BE2C (cell line): Measurements from ENCODE around the gene GPC2.
"Not testable (repeated sequence)": the region's sequence is repeated elsewhere in the genome, so short reads cannot be mapped to it uniquely, and the experiment has no call there.

Experiments used
- DNase-seq: peaks from one replicate; pipeline ENCODE4 v3.0.0-alpha.2; 2020
- H3K27me3 ChIP-seq: fragments of 250-450 bp; sonication (Bioruptor Pico); 2 replicates; pipeline ENCODE4 v1.5.1; 2020; ENCODE audit warnings: mild to moderate bottlenecking
- H3K36me3 ChIP-seq: fragments of 250-450 bp; sonication (Bioruptor Pico); 2 replicates; pipeline ENCODE4 v1.5.1; 2020; ENCODE audit warnings: mild to moderate bottlenecking
- H3K4me1 ChIP-seq: fragments of 250-450 bp; sonication (Bioruptor Pico); 2 replicates; pipeline ENCODE4 v1.5.1; 2020
- H3K4me3 ChIP-seq: 2 replicates; pipeline ENCODE4 v1.5.1; 2011; ENCODE audit warnings: low read depth, low read length
- H3K9me3 ChIP-seq: fragments of 250-450 bp; sonication (Bioruptor Pico); 2 replicates; pipeline ENCODE4 v1.5.1; 2020
- CTCF ChIP-seq: IDR thresholded peaks from 2 replicates; pipeline ENCODE4 v1.5.1; 2012; ENCODE audit warnings: mild to moderate bottlenecking, low read depth, low read length

The GPC2 gene

GRCh38 chr7:100190048-100190711 is 13.0 kb upstream of the GPC2 start:
- peak; percentile 51 for TF ChIP-seq CTCF
- H3K27me3 ChIP-seq = no peaks in the 10 kb centered on the region
- H3K36me3 ChIP-seq = no peaks in the 10 kb centered on the region
- DNase-seq = no peak
- H3K4me3 ChIP-seq = no peak overlapping the region
- H3K9me3 ChIP-seq = no peaks in the 10 kb centered on the region
- H3K4me1 ChIP-seq = no peaks in the 10 kb centered on the region

GRCh38 chr7:100189061-100189460 is 11.9 kb upstream of the GPC2 start:
- Histone ChIP-seq H3K9me3 (no peaks in the 10 kb centered on the region), H3K4me1 (no peaks in the 10 kb centered on the region), H3K4me3 (no peak overlapping the region), H3K27me3 (no peaks in the 10 kb centered on the region), H3K36me3 (no peaks in the 10 kb centered on the region)
- no peak for DNase-seq
- peak; percentile 25 for TF ChIP-seq CTCF

DNA sequence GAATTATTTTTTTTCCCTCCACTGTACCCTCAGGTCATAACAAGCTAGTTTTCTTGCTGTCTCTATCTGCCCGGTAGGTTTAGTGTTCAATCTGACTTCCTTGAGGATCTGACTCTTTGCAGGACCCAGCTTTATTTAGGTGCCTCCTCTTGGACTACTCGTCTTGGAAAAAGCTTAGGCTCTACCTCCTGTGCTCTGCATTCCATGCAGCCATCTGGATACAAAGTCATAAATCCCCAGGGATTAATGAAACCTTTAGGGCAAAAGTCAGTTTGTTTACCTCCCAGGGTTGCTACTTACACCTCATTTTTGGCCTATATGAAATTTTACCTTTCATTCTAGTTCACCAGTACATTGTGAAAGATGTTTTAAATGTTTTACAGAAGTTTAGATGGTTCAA is 8.5 kb upstream of the GPC2 start:
- H3K27me3 ChIP-seq = no peaks in the 10 kb centered on the region
- no peak for DNase-seq
- H3K9me3 ChIP-seq = no peaks in the 10 kb centered on the region
- H3K4me3 ChIP-seq = no peak overlapping the region
- no peaks in the 10 kb centered on the region for H3K4me1 ChIP-seq
- H3K36me3 ChIP-seq = no peaks in the 10 kb centered on the region
- no peak for TF ChIP-seq CTCF

- H3K27me3 ChIP-seq, H3K9me3 ChIP-seq, H3K4me1 ChIP-seq, H3K4me3 ChIP-seq, DNase-seq, H3K36me3 ChIP-seq: not testable (repeated sequence)
Observed at GRCh38 chr7:100183090-100183489, 5.9 kb upstream of the GPC2 start.

DNA sequence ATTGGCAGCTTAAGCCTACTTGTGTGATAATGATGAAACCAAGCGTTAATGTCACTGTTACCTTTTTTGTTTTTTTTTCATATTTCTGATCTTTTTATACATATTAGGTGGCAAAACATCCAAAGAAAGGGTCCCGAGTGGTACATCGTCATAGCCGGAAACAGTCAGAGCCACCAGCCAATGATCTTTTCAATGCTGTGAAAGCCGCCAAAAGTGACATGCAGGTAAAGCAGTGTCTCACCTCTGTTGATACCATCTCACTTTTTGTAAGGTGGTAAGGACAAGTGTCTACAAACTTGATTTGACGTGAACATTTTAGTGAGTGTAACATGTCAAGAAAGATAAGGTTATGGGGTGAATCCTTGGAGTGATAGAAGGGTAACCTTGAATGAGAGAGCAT is 5.4 kb upstream of the GPC2 start:
- H3K9me3 ChIP-seq, H3K36me3 ChIP-seq, H3K4me1 ChIP-seq, H3K27me3 ChIP-seq, H3K4me3 ChIP-seq, DNase-seq: not testable (repeated sequence)

- not testable (repeated sequence) for DNase-seq, H3K4me1 ChIP-seq, H3K9me3 ChIP-seq, H3K36me3 ChIP-seq, H3K4me3 ChIP-seq, H3K27me3 ChIP-seq
Observed at GRCh38 chr7:100180084-100180483, 2.9 kb upstream of the GPC2 start.

DNA sequence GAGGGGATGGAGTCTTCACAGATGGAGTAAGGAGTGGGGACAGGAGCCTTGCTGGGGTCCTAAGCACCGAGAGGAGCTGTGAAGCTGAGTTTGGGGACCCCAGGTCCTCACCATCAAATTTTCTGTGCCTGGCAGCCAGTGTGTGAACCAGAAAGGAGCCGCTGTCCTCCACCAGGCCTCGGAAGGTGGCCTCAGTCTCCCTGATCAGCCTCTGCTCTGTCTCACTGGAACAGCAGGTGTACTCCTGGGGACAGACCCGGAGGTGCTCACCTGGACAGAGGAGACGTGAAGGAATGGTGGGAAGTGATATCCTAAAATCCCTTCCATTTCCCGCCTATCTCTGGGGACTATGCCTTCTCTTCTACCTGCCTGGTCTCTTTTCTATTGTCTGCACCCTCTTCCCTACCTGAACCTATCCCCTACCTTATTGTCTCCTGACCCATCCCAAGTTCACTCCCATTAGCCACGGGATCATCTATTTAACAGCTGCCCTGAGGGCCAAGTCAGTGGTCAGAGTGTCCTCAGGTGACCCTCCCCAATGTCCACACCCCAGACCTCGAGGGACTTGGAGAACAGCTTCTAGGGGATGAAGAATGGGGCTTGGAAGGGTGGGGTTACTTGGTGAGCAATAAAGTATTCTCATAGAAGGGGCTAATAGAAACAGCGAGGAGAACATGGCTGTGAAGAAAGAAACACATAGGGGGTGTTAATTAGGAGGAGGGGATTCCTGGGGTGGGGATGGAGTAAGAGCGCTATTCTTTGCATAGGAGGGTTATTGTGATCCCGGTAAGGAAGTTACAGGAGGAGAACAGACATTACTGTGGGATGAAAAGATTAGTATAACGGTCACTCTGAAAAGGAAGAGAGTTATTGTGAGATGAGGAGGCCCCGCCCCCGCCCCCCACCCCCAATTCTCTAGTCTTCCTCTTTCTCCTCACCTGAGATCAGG is 811 bp downstream of the GPC2 start:
- peaks cover 3% of the 10 kb centered on the region for H3K4me1 ChIP-seq
- no peaks in the 10 kb centered on the region for H3K36me3 ChIP-seq
- peak overlapping the region; percentile 87 for H3K4me3 ChIP-seq
- DNase-seq = no peak
- TF ChIP-seq CTCF = no peak
- H3K9me3 ChIP-seq = peaks cover 7% of the 10 kb centered on the region
- no peaks in the 10 kb centered on the region for H3K27me3 ChIP-seq
